Stimulated activated CD4-positive, alpha-beta T cell treated with anti-CD3 and anti-CD28 coated beads, Interleukin-4, amount 100 ng/mL, for 1 hour (primary cell): ENCODE results near the gene VEZF1.

ENCODE experiments used
- DNase-seq: peaks from one replicate; pipeline ENCODE4 v3.0.0-alpha.2; 2020

VEZF1 gene

GRCh38 chr17:57999010-57999495, 11.0 kb upstream of the VEZF1 start:
- DNase-seq = no peak

- DNase-seq = no peak
Measured at GRCh38 chr17:57997085-57997809, 9.2 kb upstream of the VEZF1 start.

- peak; percentile 48 for DNase-seq
Measured at GRCh38 chr17:57995076-57995956, 7.3 kb upstream of the VEZF1 start.

- DNase-seq = no peak
Measured at GRCh38 chr17:57994436-57994835, 6.4 kb upstream of the VEZF1 start.

- no peak for DNase-seq
Measured at GRCh38 chr17:57993471-57994365, 5.7 kb upstream of the VEZF1 start.

- DNase-seq = no peak
Measured at GRCh38 chr17:57991537-57991936, 3.5 kb upstream of the VEZF1 start.

- no peak for DNase-seq
Measured at GRCh38 chr17:57990037-57990436, 2.0 kb upstream of the VEZF1 start.

GRCh38 chr17:57988301-57989250, 522 bp upstream of the VEZF1 start:
- no peak for DNase-seq

GRCh38 chr17:57986841-57987580, 1.0 kb downstream of the VEZF1 start:
- DNase-seq = peak; percentile 37

GRCh38 chr17:57985675-57985974, 2.4 kb downstream of the VEZF1 start:
- no peak for DNase-seq

GRCh38 chr17:57984936-57985674, 2.9 kb downstream of the VEZF1 start:
- DNase-seq = no peak

- DNase-seq = no peak
Measured at GRCh38 chr17:57984261-57984890, 3.7 kb downstream of the VEZF1 start.

- no peak for DNase-seq
Measured at GRCh38 chr17:57983446-57983845, 4.6 kb downstream of the VEZF1 start.

GRCh38 chr17:57982452-57983170, 5.4 kb downstream of the VEZF1 start:
- DNase-seq = no peak

GRCh38 chr17:57980522-57980921, 7.5 kb downstream of the VEZF1 start:
- DNase-seq = no peak

- DNase-seq = no peak
Measured at GRCh38 chr17:57979076-57979475, 9.0 kb downstream of the VEZF1 start.

- DNase-seq = no peak
Measured at GRCh38 chr17:57976594-57976993, 11.5 kb downstream of the VEZF1 start.

- no peak for DNase-seq
Measured at GRCh38 chr17:57975044-57975443, 13.0 kb downstream of the VEZF1 start.
